Upper lobe of left lung (tissue), 6 donors: ENCODE results near the gene CASQ2. TPM values are rescaled to one million over a fixed set of nuclear protein-coding genes. Genes with fewer than 3 reads are reported as not detected.

Experiments used
- ATAC-seq, 2 donors: fragments of 200-7000 bp; cut with Tn5 transposase; one replicate each; pipeline ENCODE4 v1.9.1; 2022; ENCODE audit warnings: mild to moderate bottlenecking in 2 of 2, moderate library complexity in 2 of 2; ENCODE audit not compliant: low FRiP score in 2 of 2
- DNase-seq, 2 donors: peaks; one replicate each; pipeline ENCODE4 v3.0.0-alpha.2; 2019 to 2020
- H3K27ac ChIP-seq, 4 donors: fragments of 200-600 bp; sonication (generic); one replicate each; pipeline ENCODE4 v1.5.1; 2016 to 2019
- H3K27me3 ChIP-seq, 4 donors: fragments of 200-600 bp; sonication (generic); one replicate each; pipeline ENCODE4 v1.5.1; 2017 to 2019
- H3K36me3 ChIP-seq, 4 donors: fragments of 200-600 bp; sonication (generic); one replicate each; pipeline ENCODE4 v1.5.1; 2016 to 2019
- H3K4me1 ChIP-seq, 4 donors: fragments of 200-600 bp; sonication (generic); one replicate each; pipeline ENCODE4 v1.5.1; 2018 to 2019
- H3K4me3 ChIP-seq, 4 donors: fragments of 200-600 bp; sonication (generic); one replicate each; pipeline ENCODE4 v1.5.1; 2017 to 2019; ENCODE audit warnings: mild to moderate bottlenecking in 2 of 4, moderate library complexity in 1 of 4
- H3K9me3 ChIP-seq, 4 donors: fragments of 200-600 bp; sonication (generic); one replicate each; pipeline ENCODE4 v1.5.1; 2018 to 2019
- CTCF ChIP-seq, 6 experiments: fragments of 450-650 bp in 4 of 6; fragments of 200-600 bp in 2 of 6; sonication (generic) in 2 of 6; IDR thresholded peaks; one replicate each; pipeline ENCODE4 v1.5.1; 2016 to 2019; ENCODE audit warnings: antibody characterized with exemption in 6 of 6
- EP300 ChIP-seq, 4 donors: sonication (generic); formaldehyde crosslinking; IDR thresholded peaks; one replicate each; pipeline ENCODE4 v1.5.1; 2017; ENCODE audit warnings: antibody characterized with exemption in 4 of 4, control low read depth in 2 of 4
- POLR2A ChIP-seq, 4 donors: fragments of 450-650 bp; IDR thresholded peaks; one replicate each; pipeline ENCODE4 v1.5.1; 2016 to 2017; ENCODE audit warnings: antibody characterized with exemption in 4 of 4, mild to moderate bottlenecking in 2 of 4
- POLR2AphosphoS5 ChIP-seq, 2 donors: sonication (generic); formaldehyde crosslinking; IDR thresholded peaks; one replicate each; pipeline ENCODE4 v1.5.1; 2017; ENCODE audit warnings: antibody characterized with exemption in 2 of 2
- WGBS, 2 donors: methylation state at CpG; one replicate each; pipeline ENCODE4 v1.1.5; 2017 to 2018; 5-methylcytosine and 5-hydroxymethylcytosine counted together
- total RNA-seq, 6 donors: library from RNA; depleted of rRNA in 4 of 6; stranded (reverse); fragments of >200 nt in 4 of 6; gene quantifications; one replicate each; pipeline versions ENCODE4 v1.1.0 to v1.2.1, GENCODE V29; 2016 to 2021
- donor health status: DM: no; HTN: no; CAD: no; lungs with moderate emphysema.
- donor health status: DM: no; HTN: yes; CAD: no; lungs with severe emphysema.

Gene CASQ2
- total RNA-seq, 6 donors from 2014 or later: under 0.01 to 1.9 (median 0.99) TPM

GRCh38 chr1:115666702-115667101 is 101.8 kb downstream of the CASQ2 start:
- TF ChIP-seq POLR2A (IDR thresholded peaks at IDR 0.05) (no peak), POLR2AphosphoS5 (IDR thresholded peaks at IDR 0.05) (no peak), CTCF (IDR thresholded peaks at IDR 0.05) (no peak), EP300 (IDR thresholded peaks at IDR 0.05) (no peak)
- H3K4me3 ChIP-seq: no peak overlapping the region
- DNase-seq (no peak), ATAC-seq (no peak)
- H3K36me3 ChIP-seq: peaks cover 0 to 27% (median 15%) of the 10 kb centered on the region in 4 donors
- no peaks in the 10 kb centered on the region for H3K27me3 ChIP-seq
- H3K27ac ChIP-seq: no peak overlapping the region
- no peaks in the 10 kb centered on the region for H3K4me1 ChIP-seq
- 86 to 94% methylated on average over 4 of the region's 4 CpGs for WGBS, 2 donors
- H3K9me3 ChIP-seq: peaks cover 0 to 2% (median 0%) of the 10 kb centered on the region in 4 donors

GRCh38 chr1:115666206-115666605 is 102.3 kb downstream of the CASQ2 start:
- Histone ChIP-seq H3K4me1 (no peaks in the 10 kb centered on the region), H3K4me3 (no peak overlapping the region), H3K9me3 (peaks cover 0 to 2% (median 0%) of the 10 kb centered on the region in 4 donors), H3K27me3 (no peaks in the 10 kb centered on the region), H3K36me3 (peaks cover 0 to 27% (median 15%) of the 10 kb centered on the region in 4 donors), H3K27ac (no peak overlapping the region)
- WGBS, 2 donors: 86% methylated on average over 6 of the region's 6 CpGs; no CpG with 5 or more reads in 1 of the 2 donors
- TF ChIP-seq CTCF (IDR thresholded peaks at IDR 0.05): no peak
- no peak for TF ChIP-seq EP300 (IDR thresholded peaks at IDR 0.05)
- no peak for DNase-seq
- ATAC-seq: no peak

GRCh38 chr1:115665319-115666096 is 103.0 kb downstream of the CASQ2 start:
- no peak for DNase-seq
- 89 to 92% methylated on average over 7 of the region's 7 CpGs for WGBS, 2 donors

GRCh38 chr1:115661157-115661556 is 107.4 kb downstream of the CASQ2 start:
- H3K9me3 ChIP-seq: no peaks in the 10 kb centered on the region
- no peak overlapping the region for H3K27ac ChIP-seq
- H3K4me3 ChIP-seq: no peak overlapping the region
- ATAC-seq: no peak
- H3K27me3 ChIP-seq: no peaks in the 10 kb centered on the region
- peaks cover 0 to 23% (median 16%) of the 10 kb centered on the region in 4 donors for H3K36me3 ChIP-seq
- 92 to 100% methylated on average over 1 of the region's 1 CpG for WGBS, 2 donors
- TF ChIP-seq EP300 (IDR thresholded peaks at IDR 0.05) (no peak), POLR2AphosphoS5 (IDR thresholded peaks at IDR 0.05) (no peak), CTCF (IDR thresholded peaks at IDR 0.05) (no peak), POLR2A (IDR thresholded peaks at IDR 0.05) (no peak)
- no peaks in the 10 kb centered on the region for H3K4me1 ChIP-seq
- DNase-seq: no peak

More at GRCh38 chr1:115665319-115666096, 103.0 kb downstream of the CASQ2 start:
- no peak for ATAC-seq
- Histone ChIP-seq H3K27me3 (no peaks in the 10 kb centered on the region), H3K4me3 (no peak overlapping the region), H3K36me3 (peaks cover 0 to 27% (median 15%) of the 10 kb centered on the region in 4 donors), H3K4me1 (no peaks in the 10 kb centered on the region), H3K27ac (no peak overlapping the region), H3K9me3 (peaks cover 0 to 2% (median 0%) of the 10 kb centered on the region in 4 donors)
- no peak for TF ChIP-seq EP300 (IDR thresholded peaks at IDR 0.05)

- ATAC-seq: no peak
- Histone ChIP-seq H3K9me3 (no peaks in the 10 kb centered on the region), H3K27me3 (no peaks in the 10 kb centered on the region), H3K4me3 (no peak overlapping the region), H3K36me3 (peaks cover 0 to 18% (median 15%) of the 10 kb centered on the region in 4 donors), H3K4me1 (peaks cover 0 to 8% (median 3%) of the 10 kb centered on the region in 4 donors), H3K27ac (no peak overlapping the region)
- TF ChIP-seq POLR2A (IDR thresholded peaks at IDR 0.05): no peak
- no peak for TF ChIP-seq EP300 (IDR thresholded peaks at IDR 0.05)
- TF ChIP-seq POLR2AphosphoS5 (IDR thresholded peaks at IDR 0.05): no peak
- no peak for TF ChIP-seq CTCF (IDR thresholded peaks at IDR 0.05)
- WGBS, 2 donors: 98 to 99% methylated on average over 5 of the region's 5 CpGs
- DNase-seq: no peak
Observed at GRCh38 chr1:115660151-115660550, 108.4 kb downstream of the CASQ2 start.
